Frontal cortex (tissue), 4 donors: ENCODE data around the gene SLC25A26. TPM values are rescaled to one million over a fixed set of nuclear protein-coding genes. Genes with fewer than 3 reads are reported as not detected.

ENCODE experiments used
- DNase-seq, 2 donors: peaks; one replicate each; pipeline ENCODE4 v3.0.0; 2012; ENCODE audit warnings: low spot score in 2 of 2
- FAIRE-seq: peaks from 2 replicates; lab custom pipeline; 2012; peaks lifted over from hg19 to GRCh38; lab: Jason Lieb, UNC
- total RNA-seq: library from RNA; depleted of rRNA; stranded (reverse); fragments of >200 nt; gene quantifications from one replicate; pipeline ENCODE4 v1.2.3, GENCODE V29; 2014
- donor health status: control.
- donor health status: control.
- donor health status: control.

The SLC25A26 gene
- total RNA-seq, 1 donor from 2014 or later: 22.0 TPM

DNA sequence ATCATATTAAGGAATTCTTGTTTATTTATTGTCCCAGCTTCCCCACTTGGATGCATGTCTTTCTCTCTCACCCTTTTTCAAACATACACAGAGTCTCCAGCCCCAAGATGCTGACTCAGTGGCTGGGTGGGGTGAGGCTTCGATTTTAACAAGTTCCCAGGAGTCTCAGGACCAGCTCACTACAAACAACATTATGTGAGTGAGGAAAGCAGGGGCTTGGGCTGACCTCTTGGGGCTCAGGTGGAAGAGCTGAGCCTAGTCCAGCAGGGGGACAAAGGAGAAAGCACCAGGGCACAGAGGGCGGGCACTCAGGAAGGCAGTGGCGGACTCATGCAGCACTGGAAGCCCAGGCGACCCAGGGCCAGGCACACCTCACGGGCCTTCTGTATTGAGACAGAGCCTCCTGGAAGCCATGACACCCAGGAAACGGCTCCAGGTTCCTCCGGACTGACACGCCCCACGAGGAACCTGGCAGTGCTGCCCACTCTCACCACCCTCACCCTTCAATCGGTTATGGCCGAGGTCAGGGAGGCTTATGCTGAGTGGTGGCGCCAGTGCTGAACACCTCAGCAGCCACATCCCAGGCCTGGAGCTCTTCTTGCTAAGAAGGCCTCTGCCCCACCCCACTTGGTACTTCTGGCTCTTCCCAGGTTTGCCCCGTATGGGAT, 182.7 kb downstream of the SLC25A26 start:
- DNase-seq: no peak
- no peak for FAIRE-seq

- FAIRE-seq: no peak
- no peak for DNase-seq
These were observed 183.4 kb downstream of the SLC25A26 start for GRCh38 chr3:66404197-66404596.

- DNase-seq: no peak
- FAIRE-seq: no peak
These were observed 184.3 kb downstream of the SLC25A26 start for GRCh38 chr3:66404903-66405700.

- DNase-seq (peak in 1 of 2 donors; percentile 60), FAIRE-seq (no peak)
These were observed 184.9 kb downstream of the SLC25A26 start for GRCh38 chr3:66405701-66406091.

DNA sequence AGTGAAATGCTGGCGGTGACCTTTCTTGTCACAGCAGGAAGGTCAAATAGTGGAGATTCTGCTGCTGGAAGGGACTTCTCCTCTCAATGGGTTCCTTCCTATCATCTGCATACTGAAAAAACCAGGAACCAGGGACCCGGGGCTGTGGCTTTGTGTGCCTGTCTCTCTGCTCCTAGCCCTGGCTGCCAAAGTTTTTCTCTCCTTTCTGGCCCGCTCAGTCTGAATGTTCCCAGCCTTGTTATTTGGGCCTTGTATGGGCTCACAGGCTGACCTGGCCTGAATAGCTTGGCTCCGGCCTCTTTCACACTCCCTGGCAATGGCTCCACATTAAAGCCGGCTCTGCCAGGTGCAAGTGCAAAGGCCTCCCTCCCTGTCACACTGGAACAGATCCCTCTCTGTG, 185.4 kb downstream of the SLC25A26 start:
- FAIRE-seq: no peak
- DNase-seq: no peak

DNA sequence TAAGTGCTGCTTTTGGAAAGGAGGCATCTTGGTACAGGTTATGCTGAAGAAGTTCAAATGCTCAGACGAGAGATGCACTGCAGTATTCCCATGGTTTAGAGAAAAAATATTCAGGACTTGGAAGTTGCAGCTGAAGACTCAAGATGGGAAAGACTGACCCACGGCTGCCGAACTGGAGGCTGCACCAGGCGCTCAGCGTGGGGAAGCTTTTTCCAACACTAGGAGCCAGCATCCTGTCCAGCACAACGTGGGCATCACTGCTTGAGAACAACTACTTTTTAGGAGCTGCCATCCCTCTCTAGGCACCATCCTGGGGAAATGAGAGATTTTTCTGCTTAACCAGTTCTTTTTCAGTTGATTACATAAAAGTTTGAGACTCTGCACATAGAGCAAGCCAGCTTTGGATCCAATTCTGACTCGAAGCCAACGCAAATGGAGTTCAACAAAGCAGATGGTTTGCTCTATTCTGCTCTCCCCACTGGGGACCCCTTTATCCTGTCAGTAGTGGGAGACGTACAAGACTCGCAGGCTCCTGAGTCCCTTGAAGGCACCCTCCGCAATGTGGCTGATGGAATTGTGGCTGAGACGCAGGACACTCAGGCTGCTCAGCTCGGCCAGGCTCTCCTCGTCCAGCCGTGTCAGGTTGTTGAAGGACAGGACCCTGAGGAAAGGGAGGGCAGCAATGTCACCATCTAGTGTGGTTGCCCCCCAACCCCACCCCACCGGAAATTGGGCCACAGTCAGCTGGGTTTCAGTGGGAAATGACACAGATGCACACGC, 186.2 kb downstream of the SLC25A26 start:
- DNase-seq (no peak), FAIRE-seq (no peak)

- DNase-seq: peak; percentile 69 to 79
- no peak for FAIRE-seq
These were observed 186.9 kb downstream of the SLC25A26 start for GRCh38 chr3:66407611-66408218.

DNA sequence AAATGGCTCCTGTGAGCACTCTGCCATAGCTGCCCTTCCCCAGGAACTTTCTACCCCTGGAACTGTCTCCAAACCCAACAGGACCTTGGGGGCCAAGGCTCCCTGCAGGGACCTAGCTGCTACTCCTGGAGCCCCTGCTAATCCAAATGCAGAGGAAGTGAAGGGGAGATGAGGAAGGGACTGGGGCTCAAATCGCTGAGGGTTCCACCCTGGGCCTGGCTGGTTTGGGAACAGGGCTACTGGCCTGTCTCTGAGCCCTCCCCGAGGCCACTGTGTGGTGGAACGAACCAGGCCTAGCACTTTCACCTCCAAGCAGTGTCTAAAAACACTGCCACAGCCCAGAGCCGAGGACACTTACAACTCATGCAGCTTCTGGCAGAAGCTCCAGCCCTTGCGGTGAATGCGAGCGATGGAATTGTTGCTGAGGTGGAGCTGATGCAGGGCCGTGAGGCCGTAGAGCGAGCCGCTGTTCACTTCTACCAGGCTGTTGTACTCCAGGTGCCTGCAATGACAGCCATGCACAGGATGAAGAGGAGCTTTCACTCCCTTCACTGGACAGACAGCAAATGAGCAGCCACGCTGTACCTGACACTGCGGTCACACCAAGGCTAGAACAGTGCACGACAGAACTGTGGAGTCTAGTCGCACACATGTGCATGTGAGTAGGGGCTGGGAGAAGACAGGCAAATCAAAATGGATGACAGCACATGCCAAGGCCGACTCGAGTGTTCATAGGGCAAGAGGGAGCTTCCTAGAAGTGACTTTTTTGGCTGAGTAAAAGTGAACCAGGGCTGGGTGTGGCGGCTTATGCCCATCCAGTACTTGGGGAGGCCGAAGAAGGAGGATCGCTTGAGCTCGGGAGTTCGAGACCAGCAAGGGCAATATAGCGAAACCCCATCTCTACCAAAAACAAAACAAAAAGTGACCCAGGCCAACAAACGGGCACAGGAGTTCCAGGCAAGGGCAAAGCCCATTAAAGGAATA, 189.3 kb downstream of the SLC25A26 start:
- FAIRE-seq (no peak), DNase-seq (no peak)

GRCh38 chr3:66410976-66411375, 190.2 kb downstream of the SLC25A26 start:
- FAIRE-seq (no peak), DNase-seq (no peak)

GRCh38 chr3:66411474-66411873, 190.7 kb downstream of the SLC25A26 start:
- DNase-seq: no peak
- FAIRE-seq: no peak

DNA sequence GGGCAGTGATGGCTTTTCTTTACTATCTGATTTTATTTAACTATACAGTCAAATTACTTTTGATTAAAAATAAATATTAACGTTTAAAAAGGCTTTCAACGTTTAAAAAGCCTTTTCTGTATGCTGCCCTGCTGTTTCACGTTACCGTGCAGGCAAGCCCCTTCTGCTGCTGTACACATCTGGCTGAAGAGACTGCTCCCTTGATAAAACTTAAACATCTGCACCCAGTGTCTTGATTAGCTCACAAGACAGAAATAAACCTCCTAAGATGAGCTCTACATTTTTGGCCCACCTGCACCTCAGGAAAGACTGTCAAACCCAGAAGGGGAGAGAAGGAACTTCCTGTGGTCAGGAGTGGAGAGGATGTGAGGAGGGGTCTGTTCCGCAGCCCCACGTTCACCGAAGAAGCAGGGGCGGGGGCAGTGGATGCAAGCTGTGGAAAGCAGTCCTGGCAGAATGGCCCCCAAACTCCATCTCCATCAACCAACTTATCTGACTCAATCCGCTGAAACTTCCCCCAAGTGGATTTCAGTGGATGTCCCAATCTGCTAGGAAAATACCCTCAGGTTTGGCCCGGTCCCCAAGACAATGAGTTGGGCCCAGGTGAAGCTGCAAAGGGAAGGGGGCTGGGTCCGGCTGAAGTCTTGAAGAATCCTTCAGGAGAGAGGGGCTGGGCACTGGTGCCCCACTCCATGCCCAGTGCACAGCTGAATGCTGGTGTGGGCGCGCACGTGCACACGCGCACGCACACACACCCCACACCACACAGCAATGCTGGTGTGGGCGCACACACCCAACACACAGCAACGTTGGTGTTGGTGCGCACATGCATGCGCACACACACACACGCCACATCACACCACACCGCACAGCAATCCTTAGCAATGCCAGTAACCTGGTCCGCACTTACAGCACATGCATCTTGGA, 191.4 kb downstream of the SLC25A26 start:
- FAIRE-seq (no peak), DNase-seq (no peak)

GRCh38 chr3:66413151-66413751, 192.4 kb downstream of the SLC25A26 start:
- DNase-seq: no peak
- no peak for FAIRE-seq

- FAIRE-seq (no peak), DNase-seq (no peak)
These were observed 194.0 kb downstream of the SLC25A26 start for GRCh38 chr3:66414846-66415245.

- DNase-seq (no peak), FAIRE-seq (no peak)
These were observed 195.1 kb downstream of the SLC25A26 start for GRCh38 chr3:66415867-66416428.

- no peak for FAIRE-seq
- DNase-seq: no peak
These were observed 195.9 kb downstream of the SLC25A26 start for GRCh38 chr3:66416556-66417304.

DNA sequence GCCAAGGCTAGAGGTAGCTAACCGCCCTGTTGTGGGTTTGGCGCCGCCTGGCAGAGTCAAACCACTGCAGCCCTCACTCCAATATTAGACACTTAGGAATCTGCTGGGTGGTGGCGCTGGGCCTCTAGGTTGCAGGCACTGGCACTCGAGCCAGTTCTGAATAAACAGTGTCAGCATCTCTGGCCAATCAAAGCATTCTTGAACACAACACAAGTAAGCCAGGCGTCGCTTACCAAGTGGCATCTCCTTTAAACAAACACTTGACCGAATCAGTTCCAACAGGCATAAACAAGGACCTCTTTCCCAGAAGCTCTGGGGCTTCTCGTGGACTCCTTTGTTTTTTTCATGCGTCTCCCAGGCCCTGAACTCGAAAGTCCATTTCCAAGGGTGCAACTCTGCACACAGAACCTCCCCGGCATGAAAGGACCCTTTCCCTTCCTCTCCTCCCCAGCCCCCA, 197.7 kb downstream of the SLC25A26 start:
- DNase-seq (peak in 1 of 2 donors; percentile 59), FAIRE-seq (no peak)

DNA sequence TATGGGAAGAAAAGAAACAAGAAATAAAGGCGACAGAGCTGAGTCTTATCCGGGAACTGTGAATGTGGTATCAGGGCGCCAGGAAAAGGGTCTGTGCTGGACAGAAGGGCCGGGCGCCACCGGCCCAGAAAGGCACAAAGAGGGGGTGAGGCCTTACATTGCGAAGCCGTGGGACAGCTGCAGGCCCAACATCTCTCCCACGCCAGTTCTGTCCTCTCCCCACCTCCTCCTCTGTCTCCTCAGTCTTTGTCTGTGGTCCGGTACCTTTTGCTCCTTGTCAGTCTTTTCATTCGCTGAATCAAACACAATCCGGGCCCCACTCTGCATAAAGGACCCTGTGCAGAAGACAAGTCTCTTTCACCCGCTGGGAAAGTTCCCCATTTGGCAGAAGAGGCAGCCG, 198.2 kb downstream of the SLC25A26 start:
- DNase-seq: no peak
- FAIRE-seq: no peak
